T1000 (cell line): ENCODE measurements around the gene MAP3K6.
A peak's percentile ranks its signal among the peaks of the same experiment; 100 is the strongest.
"Not testable (repeated sequence)": the region's sequence is repeated elsewhere in the genome, so short reads cannot be mapped to it uniquely, and the experiment has no call there.

Source experiments
- DNase-seq: peaks from one replicate; lab custom pipeline; 2025; ENCODE audit warnings: mixed read lengths; lab: John Stamatoyannopoulos, UW

Gene MAP3K6

GRCh38 chr1:27397749-27398148 lies 31.0 kb upstream of the MAP3K6 start:
- no peak for DNase-seq

- DNase-seq: no peak
Observed at GRCh38 chr1:27397110-27397509, 30.3 kb upstream of the MAP3K6 start.

GRCh38 chr1:27395441-27396195 lies 28.9 kb upstream of the MAP3K6 start:
- peak; percentile 58 for DNase-seq

- no peak for DNase-seq
Observed at GRCh38 chr1:27394925-27395324, 28.2 kb upstream of the MAP3K6 start.

- DNase-seq: no peak
Observed at GRCh38 chr1:27394282-27394658, 27.5 kb upstream of the MAP3K6 start.

GRCh38 chr1:27393641-27394281 lies 27.0 kb upstream of the MAP3K6 start:
- no peak for DNase-seq

GRCh38 chr1:27392778-27393635 lies 26.2 kb upstream of the MAP3K6 start:
- DNase-seq: no peak

GRCh38 chr1:27392096-27392777 lies 25.5 kb upstream of the MAP3K6 start, which contains the start of gene GPR3:
Gene GPR3, plus strand, starts transcription at chr1:27392622. Its CDS starts 1,177 bp downstream, at chr1:27393799.
- DNase-seq: peak; percentile 89

- DNase-seq: peak; percentile 35
Observed at GRCh38 chr1:27391511-27392095, 24.8 kb upstream of the MAP3K6 start.

GRCh38 chr1:27388337-27389005 lies 21.7 kb upstream of the MAP3K6 start:
- DNase-seq: peak; percentile 34

GRCh38 chr1:27384797-27385196 lies 18.0 kb upstream of the MAP3K6 start:
- not testable (repeated sequence) for DNase-seq

GRCh38 chr1:27383661-27384060 lies 16.9 kb upstream of the MAP3K6 start:
- DNase-seq: no peak

GRCh38 chr1:27383039-27383605 lies 16.4 kb upstream of the MAP3K6 start, which contains the start of gene CD164L2:
Gene CD164L2, minus strand, starts transcription at chr1:27383333. Its CDS starts 94 bp downstream, at chr1:27383239.
- no peak for DNase-seq

GRCh38 chr1:27381969-27382762 lies 15.4 kb upstream of the MAP3K6 start:
- no peak for DNase-seq

GRCh38 chr1:27380766-27381733 lies 14.3 kb upstream of the MAP3K6 start:
- no peak for DNase-seq

GRCh38 chr1:27380224-27380623 lies 13.5 kb upstream of the MAP3K6 start:
- no peak for DNase-seq

GRCh38 chr1:27379564-27380122 lies 12.9 kb upstream of the MAP3K6 start:
- DNase-seq: no peak
